Immature natural killer cell (primary cell): ENCODE results near the gene AURKB. TPM values are rescaled to one million over a fixed set of nuclear protein-coding genes. Genes with fewer than 3 reads are reported as not detected.
"Not testable (repeated sequence)": the region's sequence is repeated elsewhere in the genome, so short reads cannot be mapped to it uniquely, and the experiment has no call there.

Experiments used
- DNase-seq, 3 donors: peaks; one replicate each; pipeline ENCODE4 v3.0.0; 2022; ENCODE audit warnings: mixed read lengths in 1 of 3
- H3K27ac Mint-ChIP-seq, 6 donors: one replicate each; pipeline ENCODE4 v1.8.0; 2020; ENCODE audit warnings: mixed read lengths in 6 of 6, mild to moderate bottlenecking in 5 of 6, inconsistent platforms in 4 of 6, moderate library complexity in 3 of 6
- H3K27me3 Mint-ChIP-seq, 3 donors: one replicate each; pipeline ENCODE4 v1.8.0; 2020 to 2021; ENCODE audit warnings: low read depth in 3 of 3, mild to moderate bottlenecking in 3 of 3, mixed read lengths in 3 of 3, moderate library complexity in 3 of 3, inconsistent platforms in 1 of 3
- H3K36me3 Mint-ChIP-seq, 3 donors: one replicate each; pipeline ENCODE4 v1.8.0; 2020; ENCODE audit warnings: mixed read lengths in 3 of 3, inconsistent platforms in 2 of 3, mild to moderate bottlenecking in 2 of 3
- H3K4me1 Mint-ChIP-seq, 2 donors: one replicate each; pipeline ENCODE4 v1.8.0; 2020; ENCODE audit warnings: inconsistent platforms in 2 of 2, mild to moderate bottlenecking in 2 of 2, mixed read lengths in 2 of 2, moderate library complexity in 1 of 2
- H3K4me3 Mint-ChIP-seq, 5 donors: one replicate each; pipeline ENCODE4 v1.8.0; 2020; ENCODE audit warnings: mild to moderate bottlenecking in 5 of 5, mixed read lengths in 5 of 5, inconsistent platforms in 3 of 5, moderate library complexity in 3 of 5
- H3K9me3 Mint-ChIP-seq, 6 donors: one replicate each; pipeline ENCODE4 v1.8.0; 2020; ENCODE audit warnings: mild to moderate bottlenecking in 6 of 6, mixed read lengths in 6 of 6, inconsistent platforms in 4 of 6, moderate library complexity in 3 of 6
- polyA plus RNA-seq, 3 donors: library from polyadenylated mRNA; unstranded; fragments of 300-500 nt; fragmentation: Illumina TruSeq; gene quantifications; one replicate each; pipeline ENCODE4 v1.2.3, GENCODE V29; 2021

Gene AURKB
- polyA plus RNA-seq, 3 donors from 2014 or later: 0.60 to 3.1 (median 1.6) TPM

DNA sequence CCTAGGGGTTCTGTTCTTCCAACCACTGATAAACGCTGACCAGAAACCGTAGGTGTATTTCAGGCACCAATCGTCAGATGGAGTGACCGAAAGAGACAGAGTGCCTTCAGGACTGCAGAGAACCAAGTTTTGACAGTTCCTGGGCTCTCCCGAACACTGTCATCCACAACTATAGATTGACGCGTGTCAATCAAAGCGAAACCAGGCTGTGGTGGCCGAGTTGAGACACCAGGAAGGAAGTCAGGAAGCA, 11.9 kb upstream of the AURKB start:
- no peak for DNase-seq
- H3K4me1 Mint-ChIP-seq: peaks cover 61 to 72% of the 10 kb centered on the region in 2 donors
- peak overlapping the region; percentile 92 to 98 (median 95) for H3K4me3 Mint-ChIP-seq
- peaks cover 0 to 7% (median 5%) of the 10 kb centered on the region in 3 donors for H3K36me3 Mint-ChIP-seq
- H3K27me3 Mint-ChIP-seq: peaks cover 40 to 54% (median 54%) of the 10 kb centered on the region in 3 donors
- peak overlapping the region; percentile 95 to 99 (median 98) for H3K27ac Mint-ChIP-seq
- H3K9me3 Mint-ChIP-seq: peaks cover 0 to 12% (median 3%) of the 10 kb centered on the region in 6 donors

DNA sequence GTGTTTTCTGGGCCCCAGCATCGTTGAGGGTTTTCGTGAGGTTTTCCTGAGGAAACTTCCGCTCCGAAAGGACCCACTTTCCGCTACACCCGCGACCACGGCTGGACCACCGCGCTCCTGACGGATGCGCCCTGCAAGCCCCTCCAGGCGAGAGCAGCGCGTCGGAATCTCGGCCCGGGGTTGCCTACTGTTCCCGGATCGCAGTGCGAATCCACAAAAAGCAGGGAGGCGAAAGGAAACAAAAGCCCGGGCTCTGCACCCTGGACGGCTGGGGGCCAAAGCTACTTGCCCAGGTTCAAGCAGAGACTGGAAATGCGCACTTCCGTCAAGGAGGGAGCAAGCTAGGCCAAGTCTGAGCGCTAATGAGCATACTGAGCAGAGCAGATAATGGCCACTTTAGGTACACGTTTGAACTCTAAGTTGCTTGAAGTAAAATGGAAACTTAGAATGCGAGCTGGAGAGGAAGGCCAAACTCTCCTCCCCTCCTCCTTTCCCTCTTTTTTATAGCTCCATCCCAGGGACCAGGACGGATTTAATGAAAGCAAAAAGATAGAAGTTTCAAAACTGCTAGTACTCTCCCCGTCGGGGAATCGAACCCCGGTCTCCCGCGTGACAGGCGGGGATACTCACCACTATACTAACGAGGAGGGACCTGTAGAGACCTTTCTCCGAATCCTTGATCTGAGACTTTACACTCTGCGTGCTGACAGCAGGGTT, 11.4 kb upstream of the AURKB start:
- Mint-ChIP-seq H3K9me3 (peaks cover 0 to 12% (median 3%) of the 10 kb centered on the region in 6 donors), H3K27ac (peak overlapping the region; percentile 95 to 99 (median 98)), H3K4me1 (peaks cover 56 to 67% of the 10 kb centered on the region in 2 donors), H3K27me3 (peaks cover 37 to 50% (median 49%) of the 10 kb centered on the region in 3 donors), H3K4me3 (peak overlapping the region; percentile 92 to 98 (median 95)), H3K36me3 (peaks cover 0 to 7% (median 0%) of the 10 kb centered on the region in 3 donors)
- DNase-seq: peak; percentile 91 to 94 (median 94)

DNA sequence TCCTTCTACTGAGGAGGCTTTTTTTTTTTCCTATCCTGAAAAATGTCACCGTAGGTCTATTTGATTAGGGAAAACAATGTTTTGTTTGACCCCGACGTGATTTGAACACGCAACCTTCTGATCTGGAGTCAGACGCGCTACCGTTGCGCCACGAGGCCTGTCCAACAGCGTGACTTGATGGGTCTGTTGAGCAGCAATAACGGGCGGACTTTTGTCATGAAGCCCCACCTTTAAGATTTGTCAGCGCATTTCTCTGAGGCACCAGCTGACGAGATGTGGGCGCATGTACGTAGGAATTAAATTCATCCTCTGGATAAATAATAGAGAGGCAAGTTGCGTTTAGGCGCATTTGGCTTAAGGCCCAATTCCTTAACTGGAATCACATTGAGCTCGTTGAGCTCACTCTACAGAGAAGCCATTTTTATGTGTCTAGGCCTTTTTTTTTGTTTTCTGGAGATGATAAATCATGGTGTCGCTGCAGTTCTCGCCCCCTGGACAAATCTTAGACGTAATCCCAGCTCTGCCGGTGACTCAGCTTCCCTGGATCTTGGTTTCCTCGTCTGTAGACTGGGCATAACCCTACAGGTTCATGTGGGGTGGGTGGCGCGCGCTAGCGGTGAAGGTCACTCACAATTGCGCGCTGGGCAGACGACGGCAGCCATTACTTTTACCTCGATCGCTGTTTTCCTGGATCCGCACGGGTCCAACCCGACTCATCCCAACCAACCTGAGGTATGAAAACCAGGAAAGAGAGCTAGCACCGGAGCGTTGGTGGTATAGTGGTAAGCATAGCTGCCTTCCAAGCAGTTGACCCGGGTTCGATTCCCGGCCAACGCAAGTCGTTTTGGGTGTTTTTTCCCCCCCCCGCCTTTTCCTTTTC, 10.6 kb upstream of the AURKB start:
- H3K36me3 Mint-ChIP-seq: peaks cover 0 to 7% (median 0%) of the 10 kb centered on the region in 3 donors
- peaks cover 48 to 59% of the 10 kb centered on the region in 2 donors for H3K4me1 Mint-ChIP-seq
- peak overlapping the region; percentile 92 to 98 (median 95) for H3K4me3 Mint-ChIP-seq
- H3K9me3 Mint-ChIP-seq: peaks cover 0 to 12% (median 2%) of the 10 kb centered on the region in 6 donors
- peaks cover 29 to 42% (median 41%) of the 10 kb centered on the region in 3 donors for H3K27me3 Mint-ChIP-seq
- H3K27ac Mint-ChIP-seq: peak overlapping the region; percentile 95 to 99 (median 98)
- DNase-seq: peak; percentile 82 to 89 (median 84)

DNA sequence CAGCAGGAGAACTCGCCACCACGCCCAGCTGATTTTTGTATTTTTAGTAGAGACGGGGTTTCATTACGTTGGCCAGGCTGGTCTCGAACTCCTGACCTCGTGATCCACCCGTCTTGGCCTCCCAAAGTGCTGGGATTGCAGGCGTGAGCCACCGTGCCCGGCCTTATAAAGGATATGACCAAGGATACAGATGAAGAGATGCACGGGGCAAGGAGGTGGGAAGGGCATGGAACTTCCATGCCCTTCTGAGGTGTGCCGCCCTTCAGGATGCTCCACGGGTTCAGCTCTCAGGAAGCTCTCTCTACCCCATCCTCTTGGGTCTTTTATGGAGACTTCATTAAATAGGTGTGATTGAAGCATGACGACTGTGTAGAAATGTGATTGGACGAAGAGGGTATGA, 3.6 kb upstream of the AURKB start:
- not testable (repeated sequence) for DNase-seq, H3K27me3 Mint-ChIP-seq, H3K27ac Mint-ChIP-seq, H3K9me3 Mint-ChIP-seq, H3K4me3 Mint-ChIP-seq, H3K36me3 Mint-ChIP-seq
- peaks cover 17 to 22% of the 10 kb centered on the region in 2 donors for H3K4me1 Mint-ChIP-seq

DNA sequence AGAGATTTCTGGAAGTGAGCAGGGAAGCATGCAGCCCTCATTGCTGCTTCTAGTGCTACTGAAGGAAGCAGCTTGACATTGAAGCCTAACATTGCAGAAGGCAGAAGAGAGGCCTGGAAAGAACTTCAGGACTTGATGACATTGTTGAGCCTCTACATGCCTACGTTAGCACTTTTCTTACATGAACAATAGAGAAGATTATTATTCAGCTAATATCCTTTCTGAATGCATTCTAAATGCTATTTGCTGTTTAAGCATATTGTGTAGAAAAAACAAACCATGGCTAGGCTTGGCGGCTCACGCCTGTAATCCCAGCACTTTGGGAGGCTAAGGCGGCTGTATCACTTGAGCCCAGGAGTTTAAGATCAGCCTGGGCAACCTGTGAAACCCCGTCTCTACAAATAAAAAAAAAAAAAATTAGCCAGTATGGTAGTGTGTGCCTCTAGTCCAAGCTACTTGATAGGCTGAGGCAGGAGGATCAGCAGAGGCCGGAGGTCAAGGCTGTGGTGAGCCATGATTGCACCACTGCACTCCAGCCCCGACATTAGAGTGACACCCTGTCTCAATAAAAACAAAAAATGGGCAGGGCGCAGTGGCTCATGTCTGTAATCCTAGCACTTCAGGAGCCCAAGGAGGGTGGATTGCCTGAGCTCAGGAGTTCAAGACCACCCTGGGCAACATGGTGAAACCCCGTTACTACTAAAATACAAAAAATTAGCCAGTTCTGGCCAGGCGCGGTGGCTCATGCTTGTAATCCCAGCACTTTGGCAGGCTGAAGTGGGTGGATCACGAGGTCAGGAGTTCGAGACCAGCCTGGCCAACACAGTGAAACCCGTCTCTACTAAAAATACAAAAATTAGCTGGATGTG, 2.2 kb upstream of the AURKB start:
- DNase-seq: no peak
- H3K4me3 Mint-ChIP-seq: no peak overlapping the region
- H3K27me3 Mint-ChIP-seq: peaks cover 0 to 4% (median 0%) of the 10 kb centered on the region in 3 donors
- peaks cover 17 to 22% of the 10 kb centered on the region in 2 donors for H3K4me1 Mint-ChIP-seq
- H3K36me3 Mint-ChIP-seq: no peaks in the 10 kb centered on the region
- H3K9me3 Mint-ChIP-seq: no peaks in the 10 kb centered on the region
- H3K27ac Mint-ChIP-seq: no peak overlapping the region

DNA sequence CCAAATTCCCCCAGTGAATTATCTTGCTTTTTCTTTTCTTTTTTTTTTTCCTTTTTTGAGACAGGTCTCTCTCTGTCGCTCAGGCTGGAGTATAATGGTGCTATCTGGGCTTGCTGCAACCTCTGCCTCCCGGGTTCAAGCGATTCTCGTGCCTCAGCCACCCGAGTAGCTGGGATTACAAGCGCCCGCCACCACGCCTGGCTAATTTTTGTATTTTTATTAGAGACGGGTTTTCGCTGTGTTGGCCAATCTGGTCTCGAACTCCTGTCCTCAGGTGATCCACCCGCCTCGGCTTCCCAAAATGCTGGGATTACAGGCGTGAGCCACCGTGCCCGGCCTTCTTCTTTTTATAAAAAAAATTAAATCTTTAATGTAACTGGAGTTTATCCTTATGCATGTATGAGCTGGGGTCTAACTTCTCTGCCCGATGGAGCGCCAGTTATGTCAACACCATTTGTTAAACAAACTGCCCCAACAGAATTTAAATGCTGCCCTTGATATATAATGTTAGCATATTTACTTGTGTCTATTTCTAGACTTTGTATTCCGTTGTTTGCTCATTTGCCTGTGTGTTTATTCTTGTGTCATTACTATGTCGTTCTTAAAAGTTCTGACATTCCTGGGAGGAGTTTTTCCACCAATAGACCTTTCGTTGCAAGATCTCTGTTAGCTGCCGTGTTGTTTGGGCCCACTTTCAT, 535 bp upstream of the AURKB start:
- H3K36me3 Mint-ChIP-seq: no peaks in the 10 kb centered on the region
- H3K4me3 Mint-ChIP-seq: peak overlapping the region; percentile 81 to 95 (median 93)
- H3K9me3 Mint-ChIP-seq: no peaks in the 10 kb centered on the region
- peak overlapping the region; percentile 78 to 93 (median 84) for H3K27ac Mint-ChIP-seq
- no peak for DNase-seq
- H3K4me1 Mint-ChIP-seq: peaks cover 17 to 22% of the 10 kb centered on the region in 2 donors
- H3K27me3 Mint-ChIP-seq: peaks cover 0 to 4% (median 0%) of the 10 kb centered on the region in 3 donors

DNA sequence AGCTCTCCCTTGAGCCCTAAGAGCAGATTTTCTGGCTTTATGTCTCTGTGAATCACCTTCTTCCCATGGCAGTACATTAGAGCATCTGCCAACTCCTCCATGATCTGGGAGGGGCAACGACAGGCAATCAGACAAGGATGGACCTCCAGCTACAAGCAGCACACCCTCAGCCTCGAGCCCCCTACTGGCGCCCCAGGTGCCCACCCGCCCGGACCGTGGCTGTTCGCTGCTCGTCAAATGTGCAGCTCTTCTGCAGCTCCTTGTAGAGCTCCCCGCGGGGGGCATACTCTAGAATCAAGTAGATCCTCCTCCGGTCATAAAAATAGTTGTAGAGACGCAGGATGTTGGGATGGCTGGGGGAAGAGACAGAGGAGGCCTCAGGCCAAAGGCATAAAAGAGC, 3.8 kb downstream of the AURKB start:
- no peaks in the 10 kb centered on the region for H3K9me3 Mint-ChIP-seq
- peaks cover 16 to 20% of the 10 kb centered on the region in 2 donors for H3K4me1 Mint-ChIP-seq
- DNase-seq: no peak
- H3K4me3 Mint-ChIP-seq: no peak overlapping the region
- H3K36me3 Mint-ChIP-seq: no peaks in the 10 kb centered on the region
- H3K27me3 Mint-ChIP-seq: peaks cover 0 to 4% (median 0%) of the 10 kb centered on the region in 3 donors
- H3K27ac Mint-ChIP-seq: peak overlapping the region in 1 of 6 donors; percentile 37

DNA sequence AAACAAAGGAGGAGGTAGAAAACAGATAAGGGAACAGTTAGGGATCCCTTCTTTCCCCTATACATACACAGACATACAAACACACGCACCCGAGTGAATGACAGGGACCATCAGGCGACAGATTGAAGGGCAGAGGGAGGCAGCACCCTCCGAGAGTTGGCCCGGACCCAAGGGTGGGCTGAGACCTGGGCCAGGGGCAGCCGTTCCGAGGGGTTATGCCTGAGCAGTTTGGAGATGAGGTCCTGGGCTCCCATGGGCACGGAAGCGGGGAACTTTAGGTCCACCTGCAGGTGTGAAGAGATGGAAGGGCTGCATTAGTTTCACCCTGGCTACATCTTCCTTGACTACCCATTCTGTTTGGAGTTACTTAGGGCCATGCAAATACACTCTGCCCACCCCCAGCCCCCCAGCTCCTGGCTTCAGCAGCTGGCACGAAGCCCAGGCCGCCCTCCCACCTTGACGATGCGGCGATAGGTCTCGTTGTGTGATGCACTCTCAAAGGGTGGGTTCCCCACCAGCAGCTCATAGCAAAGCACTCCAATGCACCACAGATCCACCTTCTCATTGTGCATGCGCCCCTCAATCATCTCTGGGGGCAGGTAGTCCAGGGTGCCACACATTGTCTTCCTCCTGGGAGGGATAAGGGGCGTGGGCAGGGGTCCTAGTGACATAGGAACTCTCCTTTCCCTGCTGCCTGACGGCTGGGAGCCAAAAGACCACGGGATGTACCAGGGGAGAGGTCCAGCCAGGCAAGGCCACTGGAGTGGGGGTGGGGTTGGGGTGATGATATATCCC, 5.4 kb downstream of the AURKB start:
- H3K9me3 Mint-ChIP-seq: no peaks in the 10 kb centered on the region
- DNase-seq: no peak
- H3K36me3 Mint-ChIP-seq: no peaks in the 10 kb centered on the region
- peaks cover 7 to 9% of the 10 kb centered on the region in 2 donors for H3K4me1 Mint-ChIP-seq
- no peak overlapping the region for H3K4me3 Mint-ChIP-seq
- peak overlapping the region in 1 of 6 donors; percentile 49 for H3K27ac Mint-ChIP-seq
- H3K27me3 Mint-ChIP-seq: peaks cover 3 to 4% (median 4%) of the 10 kb centered on the region in 3 donors

DNA sequence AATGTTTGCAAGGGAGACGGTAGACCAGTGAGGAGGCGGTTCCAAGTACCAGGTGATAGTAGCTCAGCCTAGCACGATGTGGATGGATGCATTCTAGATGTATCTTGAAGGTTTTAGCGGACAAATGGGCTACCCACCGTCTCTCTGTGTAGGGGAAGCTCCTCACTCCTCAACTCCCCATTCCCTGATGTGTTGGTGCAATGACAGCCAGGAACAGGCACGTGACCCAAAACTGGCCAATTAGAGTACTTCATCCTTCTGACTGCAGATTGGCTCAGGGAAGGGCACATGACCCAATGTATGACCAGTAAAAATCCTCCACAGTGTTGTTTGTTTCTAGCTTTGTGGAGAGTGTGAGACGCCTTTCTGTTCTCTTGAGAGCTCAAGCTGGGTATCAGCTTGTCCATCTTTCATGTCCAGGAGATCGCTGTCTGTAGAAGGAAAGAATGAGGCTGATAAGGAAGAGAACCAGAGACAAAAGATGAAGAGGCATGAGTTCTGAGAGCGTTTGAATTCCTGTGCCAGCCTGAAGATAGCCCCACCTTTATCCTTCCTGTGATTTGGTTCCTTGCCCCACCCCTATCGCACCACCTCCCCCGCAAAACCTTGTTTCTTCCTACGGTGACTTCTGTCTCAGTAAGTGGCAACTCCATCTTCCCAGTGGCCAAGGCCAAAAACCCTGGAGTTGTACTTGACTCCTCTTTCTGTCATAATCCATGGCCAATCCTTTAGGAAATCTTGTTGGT, 18.1 kb downstream of the AURKB start:
- H3K27ac Mint-ChIP-seq: no peak overlapping the region
- peaks cover 12 to 14% of the 10 kb centered on the region in 2 donors for H3K4me1 Mint-ChIP-seq
- no peak overlapping the region for H3K4me3 Mint-ChIP-seq
- peaks cover 0 to 4% (median 2%) of the 10 kb centered on the region in 3 donors for H3K27me3 Mint-ChIP-seq
- H3K36me3 Mint-ChIP-seq: no peaks in the 10 kb centered on the region
- H3K9me3 Mint-ChIP-seq: no peaks in the 10 kb centered on the region
- peak; percentile 59 to 69 (median 64) for DNase-seq

DNA sequence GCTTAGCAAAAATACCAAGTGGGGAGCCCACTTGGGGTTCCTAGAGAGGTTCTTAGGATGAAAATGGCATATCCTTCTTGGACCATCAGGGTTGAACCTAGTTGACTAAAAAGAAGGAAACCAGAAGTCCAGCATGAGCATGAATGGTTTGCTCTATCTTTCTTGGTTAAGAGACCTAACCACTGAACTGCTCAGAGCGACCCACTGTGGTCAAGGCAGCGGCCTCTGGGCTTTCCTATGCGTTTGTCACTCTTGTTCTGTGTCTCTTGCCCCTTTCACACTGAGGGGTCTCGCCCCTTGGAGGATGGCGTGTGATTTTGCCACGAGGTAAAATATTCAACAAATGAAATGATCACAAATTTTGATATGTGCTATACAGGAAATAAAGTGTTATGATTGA, 19.9 kb downstream of the AURKB start:
- peaks cover 0 to 4% (median 1%) of the 10 kb centered on the region in 3 donors for H3K27me3 Mint-ChIP-seq
- DNase-seq: no peak
- no peaks in the 10 kb centered on the region for H3K9me3 Mint-ChIP-seq
- no peaks in the 10 kb centered on the region for H3K36me3 Mint-ChIP-seq
- no peak overlapping the region for H3K4me3 Mint-ChIP-seq
- H3K4me1 Mint-ChIP-seq: peaks cover 12 to 14% of the 10 kb centered on the region in 2 donors
- H3K27ac Mint-ChIP-seq: peak overlapping the region; percentile 77 to 94 (median 88)

DNA sequence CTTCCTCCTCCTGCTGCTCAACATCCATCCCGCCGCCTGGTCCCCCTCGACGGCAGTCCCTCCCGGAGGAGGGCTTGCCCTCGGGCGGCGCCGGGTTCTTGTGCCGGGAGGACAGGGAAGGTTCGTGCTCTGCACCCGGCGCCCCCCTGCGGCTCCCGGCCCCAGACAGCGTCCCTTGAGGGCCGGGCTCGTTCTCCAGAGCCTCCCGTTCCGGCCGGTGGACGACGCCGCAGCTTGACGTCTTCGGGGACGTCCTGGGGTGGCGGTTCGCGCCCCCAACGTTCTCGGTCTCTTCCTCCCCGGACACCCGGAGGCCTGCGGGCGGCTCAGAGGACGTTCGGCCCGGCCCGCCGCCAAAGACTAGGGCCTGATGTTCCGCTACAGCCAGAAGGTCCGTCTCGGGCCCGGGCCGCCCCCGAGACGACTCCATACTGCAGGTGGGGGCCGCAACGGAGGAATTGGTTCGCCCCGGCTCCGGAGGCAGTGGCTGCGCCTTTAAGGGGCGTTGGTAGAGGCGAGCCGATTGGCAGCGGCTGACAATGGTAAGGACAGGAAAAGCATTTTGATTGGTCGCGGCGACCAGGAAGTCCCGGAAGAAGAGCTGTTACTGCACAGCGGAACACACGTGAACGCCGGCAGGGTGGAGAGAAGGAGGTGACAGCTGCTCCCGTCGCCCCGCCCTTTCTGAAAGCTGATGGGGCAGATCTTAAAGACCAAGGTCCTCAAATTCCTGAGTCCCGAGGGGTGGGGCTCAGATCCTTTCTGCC, 20.5 kb downstream of the AURKB start, which contains the start of gene BORCS6:
TSS of gene BORCS6 (minus strand) at position 470 of the 767 bp plus-strand sequence. CDS start at position 430, 40 bp downstream.
- Mint-ChIP-seq H3K9me3 (no peaks in the 10 kb centered on the region), H3K4me3 (no peak within 1 kb of the TSS), H3K27me3 (peaks cover 0 to 6% (median 3%) of the 10 kb centered on the region in 3 donors), H3K36me3 (no peaks in the 10 kb centered on the region), H3K27ac (peak within 1 kb of the TSS; percentile 77 to 94 (median 88)), H3K4me1 (peaks cover 12 to 14% of the 10 kb centered on the region in 2 donors)
- peak; percentile 96 for DNase-seq
